ENCODE measurements around the gene SYCE3. TPM values are rescaled to one million over a fixed set of nuclear protein-coding genes. Genes with fewer than 3 reads are reported as not detected.

The SYCE3 gene
- polyA plus RNA-seq, 1 of the 3 experiments (the other 2 are of a cell fraction), result 3.6 TPM

- Histone ChIP-seq H3K9me3 (no peaks in the 10 kb centered on the region), H3K9ac (peak overlapping the region; percentile 62), H3K4me1 (ENCODE audit: control insufficient read depth in 1 of 2, insufficient read depth in 2 of 2, low read depth in 1 of 2, low read length in 1 of 2) (peaks cover 0 to 13% of the 10 kb centered on the region in 2 experiments; a peak in 1 of 4 replicates), H3K27ac (ENCODE audit: low read depth in 2 of 2, low read length in 1 of 2) (peak overlapping the region in 1 of 2 experiments; percentile 56; a peak in 1 of 4 replicates), H3K36me3 (replicated peaks in 1 of 2; ENCODE audit: control insufficient read depth in 1 of 2, insufficient read depth in 2 of 2, low read length in 1 of 2) (no peaks in the 10 kb centered on the region), H4K20me1 (ENCODE audit: insufficient read depth) (no peaks in the 10 kb centered on the region), H3K4me3 (ENCODE audit: low read depth in 2 of 2, low read length in 1 of 2) (peak overlapping the region; percentile 54 to 59), H3K4me2 (peak overlapping the region; percentile 92), H2AFZ (ENCODE audit: low read depth) (peak overlapping the region; percentile 29; the same call in 1 of the 2 replicates), H3K79me2 (ENCODE audit: insufficient read depth) (no peaks in the 10 kb centered on the region), H3K9me2 (no peaks in the 10 kb centered on the region), H3K27me3 (ENCODE audit: insufficient read depth) (no peaks in the 10 kb centered on the region), H3F3A (replicated peaks; ENCODE audit: insufficient read depth) (peaks cover 11% of the 10 kb centered on the region)
- ChIA-PET CTCF (interaction anchor here (0.9 to 1.5 kb wide), 5 partner anchors 9 to 190 kb away, joined by 3 to 12 read pairs (median 3); partner anchors contain the start of gene SYCE3), POLR2A (interaction anchor here (1.0 to 1.2 kb wide), 3 partner anchors 24 to 50 kb away, joined by 3 to 8 read pairs (median 3); partner anchors contain the start of gene SYCE3)
- no peak for TF ChIP-seq TEAD4 (IDR thresholded peaks at IDR 0.05; ENCODE audit: borderline replicate concordance, insufficient read depth)
- TF ChIP-seq PBX3 (IDR thresholded peaks at IDR 0.05), result peak; percentile 10; the same call in 1 of the 2 replicates
- 15% methylated on average over 10 of the region's 56 CpGs for WGBS (ENCODE audit: low lambda C conversion rate)
- peak; percentile 90 for DNase-seq
Observed at GRCh38 chr22:50531962-50532674, 30.6 kb downstream of the SYCE3 start.

GRCh38 chr22:50531546-50531961 is 31.2 kb downstream of the SYCE3 start:
- peaks cover 13% of the 10 kb centered on the region for H3F3A ChIP-seq (replicated peaks; ENCODE audit: insufficient read depth)
- no peaks in the 10 kb centered on the region for H3K36me3 ChIP-seq (replicated peaks in 1 of 2; ENCODE audit: control insufficient read depth in 1 of 2, insufficient read depth in 2 of 2, low read length in 1 of 2)
- peaks cover 0 to 19% of the 10 kb centered on the region in 2 experiments; a peak in 1 of 4 replicates for H3K4me1 ChIP-seq (ENCODE audit: control insufficient read depth in 1 of 2, insufficient read depth in 2 of 2, low read depth in 1 of 2, low read length in 1 of 2)
- DNase-seq, result peak; percentile 80
- 9% methylated on average over 7 of the region's 44 CpGs for WGBS (ENCODE audit: low lambda C conversion rate)
- no peaks in the 10 kb centered on the region for H4K20me1 ChIP-seq (ENCODE audit: insufficient read depth)
- no peaks in the 10 kb centered on the region for H3K9me3 ChIP-seq
- H3K27me3 ChIP-seq (ENCODE audit: insufficient read depth), result no peaks in the 10 kb centered on the region
- H3K4me3 ChIP-seq (ENCODE audit: low read depth in 2 of 2, low read length in 1 of 2), result peak overlapping the region; percentile 54 to 59
- TF ChIP-seq ZBTB33 (IDR thresholded peaks at IDR 0.05; ENCODE audit: borderline replicate concordance, low read depth) (no peak), POLR2AphosphoS5 (IDR thresholded peaks at IDR 0.05; ENCODE audit: low read depth, low read length) (peak; percentile 15; the same call in 1 of the 2 replicates), EP300 (IDR thresholded peaks at IDR 0.05; ENCODE audit: borderline replicate concordance in 1 of 2, low read depth in 1 of 2, low read length in 1 of 2) (no peak)
- H3K27ac ChIP-seq (ENCODE audit: low read depth in 2 of 2, low read length in 1 of 2), result peak overlapping the region in 1 of 2 experiments; percentile 56; a peak in 1 of 4 replicates
- ChIA-PET POLR2A (interaction anchor here (1.0 to 1.2 kb wide), 3 partner anchors 24 to 51 kb away, joined by 3 to 8 read pairs (median 3); partner anchors contain the start of gene SYCE3), CTCF (interaction anchor here (0.9 to 1.5 kb wide), 5 partner anchors 9 to 189 kb away, joined by 3 to 12 read pairs (median 3); partner anchors contain the start of gene SYCE3)
- peak overlapping the region; percentile 62 for H3K9ac ChIP-seq
- H2AFZ ChIP-seq (ENCODE audit: low read depth), result peak overlapping the region; percentile 29; the same call in 1 of the 2 replicates
- peak overlapping the region; percentile 92 for H3K4me2 ChIP-seq
- no peaks in the 10 kb centered on the region for H3K9me2 ChIP-seq
- no peaks in the 10 kb centered on the region for H3K79me2 ChIP-seq (ENCODE audit: insufficient read depth)
